IPS DF 6.9 (cell line): ENCODE data around the gene CES4A.
"Not testable (repeated sequence)": the region's sequence is repeated elsewhere in the genome, so short reads cannot be mapped to it uniquely, and the experiment has no call there.

Source experiments
- DNase-seq: peaks from one replicate; pipeline ENCODE4 v3.0.0-alpha.2; 2013; ENCODE audit warnings: low read depth, low spot score
- H3K27ac ChIP-seq: one replicate; pipeline ENCODE4 v1.5.1; 2013; ENCODE audit warnings: low read length, control low read depth
- H3K27me3 ChIP-seq: 2 replicates; pipeline ENCODE4 v1.6.1; 2013; ENCODE audit warnings: mild to moderate bottlenecking, low read length; ENCODE audit not compliant: control insufficient read depth, insufficient read depth
- H3K36me3 ChIP-seq: 2 replicates; pipeline ENCODE4 v1.6.1; 2013; ENCODE audit warnings: low read length; ENCODE audit not compliant: control insufficient read depth, insufficient read depth
- H3K4me1 ChIP-seq: 2 replicates; pipeline ENCODE4 v1.6.1; 2013; ENCODE audit warnings: low read length; ENCODE audit not compliant: control insufficient read depth, insufficient read depth
- H3K4me3 ChIP-seq: 2 replicates; pipeline ENCODE4 v1.5.1; 2013; ENCODE audit warnings: mild to moderate bottlenecking, low read length
- H3K9me3 ChIP-seq: 2 replicates; pipeline ENCODE4 v1.6.1; 2013; ENCODE audit warnings: low read length, inconsistent platforms; ENCODE audit not compliant: control insufficient read depth, insufficient read depth
- WGBS: extraction: QIAGEN DNeasy Blood & Tissue Kit; methylation state at CpG from one replicate; pipeline ENCODE4 v1.1.7; 2013; ENCODE audit warnings: mixed read lengths, missing lambda C conversion rate; ENCODE audit not compliant: insufficient read length, insufficient coverage; 5-methylcytosine and 5-hydroxymethylcytosine counted together

CES4A gene

DNA sequence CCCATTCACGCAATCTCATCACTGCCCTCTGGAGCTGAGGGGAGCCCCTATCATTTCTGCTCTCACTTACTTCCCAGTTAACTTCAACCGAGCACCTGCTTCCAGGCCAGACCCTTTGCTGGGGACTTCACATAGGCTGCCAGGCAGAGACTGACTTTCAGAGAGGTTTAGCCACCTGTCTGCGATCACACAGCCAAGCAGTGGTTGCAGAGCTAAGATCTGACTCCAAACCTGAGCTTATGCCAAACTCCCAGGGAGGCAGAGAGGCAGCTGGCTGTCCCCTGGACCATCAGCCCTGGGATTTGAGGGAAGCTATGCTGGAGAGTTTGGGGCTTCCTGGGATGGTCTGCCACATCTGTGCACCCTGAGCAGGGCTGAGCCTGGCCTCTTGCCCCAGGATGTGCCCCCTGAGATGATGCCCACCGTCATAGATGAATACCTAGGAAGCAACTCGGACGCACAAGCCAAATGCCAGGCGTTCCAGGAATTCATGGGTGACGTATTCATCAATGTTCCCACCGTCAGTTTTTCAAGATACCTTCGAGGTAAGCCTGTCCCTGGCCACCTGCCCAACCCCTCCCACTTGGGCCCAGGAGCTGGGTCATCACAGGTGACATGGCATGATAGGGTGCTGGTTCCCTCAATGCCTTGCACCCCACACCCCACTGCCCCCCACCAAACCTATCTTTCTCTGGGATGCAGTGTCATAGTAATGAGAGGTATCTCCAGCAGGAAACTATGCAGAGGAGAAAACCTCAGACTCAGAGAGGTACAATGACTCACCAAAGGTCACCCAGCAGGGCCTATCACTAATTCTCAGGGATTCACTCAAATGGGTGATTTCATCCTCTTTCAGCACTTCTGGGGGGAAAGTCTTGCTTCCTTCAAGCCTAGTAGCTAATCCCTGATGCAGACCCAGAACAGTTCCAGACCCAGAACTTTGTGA, 17.3 kb upstream of the CES4A start:
- no peak for DNase-seq
- WGBS, result no CpG with 5 or more reads among the region's 10 CpGs

GRCh38 chr16:66972983-66973382, 15.4 kb upstream of the CES4A start:
- no CpG with 5 or more reads among the region's 9 CpGs for WGBS
- Histone ChIP-seq H3K36me3 (no peaks in the 10 kb centered on the region), H3K9me3 (no peaks in the 10 kb centered on the region), H3K4me3 (no peak overlapping the region; the same call in 1 of the 2 replicates), H3K27ac (no peak overlapping the region), H3K27me3 (no peaks in the 10 kb centered on the region), H3K4me1 (no peaks in the 10 kb centered on the region)
- no peak for DNase-seq

More for the DNA sequence above, 17.3 kb upstream of the CES4A start:
- Histone ChIP-seq H3K9me3 (no peaks in the 10 kb centered on the region), H3K4me1 (no peaks in the 10 kb centered on the region), H3K4me3 (no peak overlapping the region), H3K27ac (no peak overlapping the region), H3K27me3 (no peaks in the 10 kb centered on the region), H3K36me3 (no peaks in the 10 kb centered on the region)

GRCh38 chr16:66973716-66974115, 14.7 kb upstream of the CES4A start:
- Histone ChIP-seq H3K4me3 (no peak overlapping the region), H3K27ac (no peak overlapping the region), H3K9me3 (no peaks in the 10 kb centered on the region), H3K4me1 (no peaks in the 10 kb centered on the region), H3K36me3 (no peaks in the 10 kb centered on the region), H3K27me3 (no peaks in the 10 kb centered on the region)
- WGBS, result no CpG with 5 or more reads among the region's 6 CpGs
- DNase-seq, result no peak

DNA sequence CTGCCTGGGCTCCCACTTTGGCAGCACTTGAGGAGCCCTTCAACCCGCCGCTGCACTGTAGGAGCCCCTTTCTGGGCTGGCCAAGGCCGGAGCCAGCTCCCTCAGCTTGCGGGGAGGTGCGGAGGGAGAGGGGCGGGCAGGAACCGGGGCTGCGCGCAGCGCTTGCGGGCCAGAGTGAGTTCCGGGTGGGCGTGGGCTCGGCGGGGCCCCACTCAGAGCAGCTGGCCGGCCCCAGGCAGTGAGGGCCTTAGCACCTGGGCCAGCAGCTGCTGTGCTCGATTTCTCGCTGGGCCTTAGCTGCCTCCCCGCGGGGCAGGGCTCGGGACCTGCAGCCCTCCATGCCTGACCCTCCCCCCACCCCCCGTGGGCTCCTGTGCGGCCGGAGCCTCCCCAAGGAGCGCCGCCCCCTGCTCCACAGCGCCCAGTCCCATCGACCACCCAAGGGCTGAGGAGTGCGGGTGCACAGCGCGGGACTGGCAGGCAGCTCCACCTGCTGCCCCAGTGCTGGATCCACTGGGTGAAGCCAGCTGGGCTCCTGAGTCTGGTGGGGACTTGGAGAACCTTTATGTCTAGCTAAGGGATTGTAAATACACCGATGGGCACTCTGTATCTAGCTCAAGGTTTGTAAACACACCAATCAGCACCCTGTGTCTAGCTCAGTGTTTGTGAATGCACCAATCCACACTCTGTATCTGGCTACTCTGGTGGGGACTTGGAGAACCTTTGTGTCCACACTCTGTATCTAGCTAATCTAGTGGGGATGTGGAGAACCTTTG, 14.0 kb upstream of the CES4A start:
- H3K27me3 ChIP-seq, H3K9me3 ChIP-seq, H3K27ac ChIP-seq, H3K4me3 ChIP-seq, H3K36me3 ChIP-seq, DNase-seq, H3K4me1 ChIP-seq: not testable (repeated sequence)
- no CpG with 5 or more reads among the region's 32 CpGs for WGBS

- H3K27me3 ChIP-seq, H3K4me1 ChIP-seq, H3K36me3 ChIP-seq, H3K4me3 ChIP-seq, H3K27ac ChIP-seq, H3K9me3 ChIP-seq, DNase-seq: not testable (repeated sequence)
- WGBS, result no CpG with 5 or more reads among the region's 11 CpGs
Observed at GRCh38 chr16:66974932-66975246, 13.5 kb upstream of the CES4A start.

GRCh38 chr16:66975302-66975893, 13.0 kb upstream of the CES4A start:
- Histone ChIP-seq H3K36me3 (no peaks in the 10 kb centered on the region), H3K4me1 (no peaks in the 10 kb centered on the region), H3K27me3 (no peaks in the 10 kb centered on the region), H3K4me3 (no peak overlapping the region), H3K27ac (no peak overlapping the region), H3K9me3 (no peaks in the 10 kb centered on the region)
- WGBS, result no CpG with 5 or more reads among the region's 14 CpGs
- no peak for DNase-seq

DNA sequence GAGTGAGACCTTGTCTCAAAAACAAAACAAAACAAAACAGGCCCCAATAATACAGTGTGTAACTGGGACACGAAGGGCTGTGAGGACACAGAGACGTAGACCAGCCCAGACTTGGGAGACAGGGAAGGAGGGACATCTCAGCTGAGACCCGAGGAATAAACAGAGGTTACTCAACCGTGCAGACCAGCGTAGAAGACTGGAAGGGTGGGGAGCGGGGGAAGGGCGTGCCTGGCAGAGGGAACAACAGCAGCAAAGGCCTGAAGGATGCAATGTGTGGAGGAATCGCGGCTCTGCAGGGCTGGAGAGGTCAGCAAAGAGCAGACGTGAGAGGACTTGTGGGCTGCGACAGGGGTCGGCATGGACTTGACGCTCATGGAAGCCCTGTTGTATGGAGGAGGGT, 11.6 kb upstream of the CES4A start:
- H3K9me3 ChIP-seq, result no peaks in the 10 kb centered on the region
- H3K4me1 ChIP-seq, result no peaks in the 10 kb centered on the region
- no peaks in the 10 kb centered on the region for H3K27me3 ChIP-seq
- no peak for DNase-seq
- WGBS, result no CpG with 5 or more reads among the region's 13 CpGs
- H3K4me3 ChIP-seq, result no peak overlapping the region
- H3K36me3 ChIP-seq, result no peaks in the 10 kb centered on the region
- no peak overlapping the region for H3K27ac ChIP-seq

GRCh38 chr16:66977341-66978113, 10.9 kb upstream of the CES4A start:
- H3K9me3 ChIP-seq, result no peaks in the 10 kb centered on the region
- no peaks in the 10 kb centered on the region for H3K27me3 ChIP-seq
- H3K4me1 ChIP-seq, result no peaks in the 10 kb centered on the region
- no peak overlapping the region for H3K4me3 ChIP-seq
- H3K36me3 ChIP-seq, result no peaks in the 10 kb centered on the region
- no CpG with 5 or more reads among the region's 15 CpGs for WGBS
- no peak overlapping the region for H3K27ac ChIP-seq
- no peak for DNase-seq

- no peak for DNase-seq
- no peaks in the 10 kb centered on the region for H3K27me3 ChIP-seq
- WGBS, result no CpG with 5 or more reads among the region's 16 CpGs
- no peaks in the 10 kb centered on the region for H3K4me1 ChIP-seq
- no peak overlapping the region for H3K27ac ChIP-seq
- no peaks in the 10 kb centered on the region for H3K36me3 ChIP-seq
- H3K9me3 ChIP-seq, result no peaks in the 10 kb centered on the region
- H3K4me3 ChIP-seq, result no peak overlapping the region
Observed at GRCh38 chr16:66979011-66979717, 9.2 kb upstream of the CES4A start.
